NOMO-1 (cell line): ENCODE data around the gene TBX5.

ENCODE experiments used
- DNase-seq, 2 experiments: peaks; one replicate each; lab custom pipeline; 2025; ENCODE audit not compliant: unreplicated experiment in 2 of 2; lab: John Stamatoyannopoulos, UW

Gene TBX5

GRCh38 chr12:114406984-114407841 is 1.3 kb upstream of the TBX5 start:
- DNase-seq, result no peak

GRCh38 chr12:114406316-114406983 is 506 bp upstream of the TBX5 start:
- DNase-seq, result no peak

GRCh38 chr12:114404926-114405518 is 922 bp downstream of the TBX5 start:
- DNase-seq, result no peak

- DNase-seq, result no peak
Observed at GRCh38 chr12:114404083-114404925, 1.6 kb downstream of the TBX5 start.

GRCh38 chr12:114403690-114404066 is 2.3 kb downstream of the TBX5 start:
- DNase-seq, result no peak

GRCh38 chr12:114403011-114403689 is 2.8 kb downstream of the TBX5 start:
- DNase-seq, result no peak

GRCh38 chr12:114402084-114402717 is 3.7 kb downstream of the TBX5 start:
- DNase-seq, result no peak

GRCh38 chr12:114401328-114402083 is 4.4 kb downstream of the TBX5 start:
- no peak for DNase-seq

GRCh38 chr12:114400925-114401324 is 5.0 kb downstream of the TBX5 start:
- DNase-seq, result no peak

GRCh38 chr12:114400361-114400811 is 5.6 kb downstream of the TBX5 start:
- no peak for DNase-seq

- no peak for DNase-seq
Observed at GRCh38 chr12:114399664-114400211, 6.2 kb downstream of the TBX5 start.

GRCh38 chr12:114397978-114398881 is 7.7 kb downstream of the TBX5 start:
- no peak for DNase-seq

GRCh38 chr12:114396869-114397719 is 8.8 kb downstream of the TBX5 start:
- DNase-seq, result no peak

- DNase-seq, result no peak
Observed at GRCh38 chr12:114396153-114396868, 9.6 kb downstream of the TBX5 start.

GRCh38 chr12:114395755-114396152 is 10.2 kb downstream of the TBX5 start:
- no peak for DNase-seq

GRCh38 chr12:114395233-114395632 is 10.7 kb downstream of the TBX5 start:
- no peak for DNase-seq
